HuH-7 (cell line): Measurements from ENCODE around the gene MIDN.
"Not testable (repeated sequence)": the region's sequence is repeated elsewhere in the genome, so short reads cannot be mapped to it uniquely, and the experiment has no call there.

Source experiments
- DNase-seq: peaks from one replicate; pipeline ENCODE4 v3.0.0; 2011; ENCODE audit warnings: low spot score

Gene MIDN

DNA sequence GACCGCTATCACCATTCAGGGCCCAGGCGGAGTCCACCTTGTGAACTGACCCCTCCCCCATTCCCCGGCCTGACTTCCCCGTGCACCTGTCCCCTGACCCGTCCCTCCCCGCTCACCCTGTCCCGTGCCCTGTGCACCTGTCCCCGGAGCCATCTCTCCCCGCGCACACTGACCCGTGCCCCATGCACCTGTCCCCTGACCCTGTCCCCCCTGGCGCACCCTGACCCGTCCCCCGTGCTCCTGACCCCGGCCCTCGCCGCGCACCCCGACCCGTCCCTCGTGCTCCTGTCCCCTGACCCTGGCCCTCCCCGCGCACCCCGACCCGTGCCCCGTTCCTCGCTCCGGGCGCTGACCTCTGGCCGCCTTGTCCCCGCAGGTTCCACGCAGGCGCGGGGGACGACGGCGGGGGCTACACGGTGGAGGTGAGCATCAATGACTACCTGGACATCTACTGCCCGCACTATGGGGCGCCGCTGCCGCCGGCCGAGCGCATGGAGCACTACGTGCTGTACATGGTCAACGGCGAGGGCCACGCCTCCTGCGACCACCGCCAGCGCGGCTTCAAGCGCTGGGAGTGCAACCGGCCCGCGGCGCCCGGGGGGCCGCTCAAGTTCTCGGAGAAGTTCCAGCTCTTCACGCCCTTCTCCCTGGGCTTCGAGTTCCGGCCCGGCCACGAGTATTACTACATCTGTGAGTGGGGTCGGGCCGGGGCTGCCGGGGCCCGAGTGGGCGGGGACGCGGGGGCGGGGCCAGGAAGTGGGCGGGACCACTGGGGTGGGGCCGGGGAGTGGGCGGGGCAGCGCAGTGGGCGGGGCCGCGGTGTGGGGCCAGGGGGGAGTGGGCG, 47.0 kb downstream of the MIDN start:
- DNase-seq, result no peak

DNA sequence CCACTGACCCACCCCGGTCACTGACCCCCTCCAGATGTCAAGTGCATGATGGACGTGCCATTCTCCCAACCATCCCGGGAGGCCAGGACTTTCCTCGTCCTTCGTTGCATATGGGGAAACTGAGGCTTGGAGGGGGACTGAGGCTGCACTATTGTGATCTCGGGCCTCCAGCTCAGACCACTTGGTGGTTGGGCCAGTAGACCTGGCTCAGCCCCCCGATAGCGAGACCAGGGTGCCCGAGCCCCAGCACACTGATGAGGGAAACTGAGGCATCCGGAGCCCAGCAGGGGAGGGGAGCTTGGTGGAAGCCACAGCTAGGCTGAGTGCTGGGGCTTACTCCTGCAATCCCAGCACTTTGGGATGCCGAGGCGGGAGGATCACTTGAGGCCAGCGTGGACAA, 47.7 kb downstream of the MIDN start:
- DNase-seq, result no peak

DNA sequence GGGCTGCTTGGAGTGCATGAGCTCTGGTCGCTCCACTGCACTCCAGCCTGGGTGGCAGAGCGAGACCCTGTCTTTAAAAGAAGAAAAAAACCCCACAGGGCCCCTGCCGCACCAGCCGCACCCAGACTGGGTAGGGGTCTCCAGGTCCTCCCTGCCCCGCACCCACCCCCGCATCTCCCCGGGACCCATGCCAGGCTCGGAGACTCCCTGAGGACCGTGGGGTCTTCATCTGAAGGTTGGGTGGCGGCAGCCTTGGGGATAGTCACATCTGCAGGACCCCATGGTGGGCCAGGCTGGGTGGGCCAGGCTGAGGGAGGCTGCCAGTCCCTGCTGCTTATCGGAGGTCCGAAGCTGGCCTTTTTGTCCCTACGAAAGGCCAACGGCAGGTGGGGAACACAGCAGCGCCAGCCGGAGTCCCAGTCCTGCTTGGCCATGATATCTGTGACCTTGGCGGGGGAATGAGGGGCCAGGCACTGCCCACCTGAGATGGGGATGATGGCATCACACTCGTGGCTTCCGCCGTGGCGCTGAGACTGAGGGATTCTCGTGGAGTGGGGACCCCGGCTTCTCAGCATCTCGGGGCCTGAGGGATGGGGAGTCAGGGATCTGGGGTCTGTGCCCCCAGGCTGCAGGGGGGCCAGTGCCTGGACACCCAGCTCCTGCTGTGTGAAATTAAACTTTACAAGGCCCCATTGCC, 48.3 kb downstream of the MIDN start:
- no peak for DNase-seq

DNA sequence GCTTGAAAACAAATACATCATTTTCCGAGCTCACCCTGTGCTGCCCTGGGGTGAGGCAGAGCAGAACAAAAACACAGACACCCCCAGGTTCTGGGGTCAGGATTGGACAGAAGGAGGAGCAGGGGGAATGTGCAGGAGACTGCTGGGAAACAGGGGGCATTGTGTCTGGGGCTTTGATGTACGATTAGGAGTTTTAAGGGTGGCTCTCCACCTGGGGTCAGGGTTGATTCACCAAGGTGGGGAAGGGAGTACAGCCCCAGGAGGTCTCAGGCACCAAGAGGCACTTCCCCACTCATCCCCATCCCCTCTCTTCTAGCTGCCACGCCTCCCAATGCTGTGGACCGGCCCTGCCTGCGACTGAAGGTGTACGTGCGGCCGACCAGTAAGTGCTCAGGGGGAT, 49.9 kb downstream of the MIDN start:
- no peak for DNase-seq

DNA sequence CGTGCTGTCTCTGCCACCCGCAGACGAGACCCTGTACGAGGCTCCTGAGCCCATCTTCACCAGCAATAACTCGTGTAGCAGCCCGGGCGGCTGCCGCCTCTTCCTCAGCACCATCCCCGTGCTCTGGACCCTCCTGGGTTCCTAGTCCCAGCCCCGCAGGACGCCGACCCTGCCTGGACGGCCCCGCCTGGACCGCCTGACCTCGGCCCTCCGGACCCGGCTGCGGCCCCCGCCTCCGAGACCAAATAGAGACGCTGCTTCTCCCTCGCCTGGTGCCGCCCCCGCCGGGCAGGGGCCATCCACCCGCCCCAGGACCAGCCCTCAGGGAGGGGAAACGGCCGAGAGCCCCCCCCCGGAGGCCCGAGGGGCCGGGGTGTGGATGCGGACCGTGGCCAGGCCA, 51.4 kb downstream of the MIDN start:
- DNase-seq, result no peak

DNA sequence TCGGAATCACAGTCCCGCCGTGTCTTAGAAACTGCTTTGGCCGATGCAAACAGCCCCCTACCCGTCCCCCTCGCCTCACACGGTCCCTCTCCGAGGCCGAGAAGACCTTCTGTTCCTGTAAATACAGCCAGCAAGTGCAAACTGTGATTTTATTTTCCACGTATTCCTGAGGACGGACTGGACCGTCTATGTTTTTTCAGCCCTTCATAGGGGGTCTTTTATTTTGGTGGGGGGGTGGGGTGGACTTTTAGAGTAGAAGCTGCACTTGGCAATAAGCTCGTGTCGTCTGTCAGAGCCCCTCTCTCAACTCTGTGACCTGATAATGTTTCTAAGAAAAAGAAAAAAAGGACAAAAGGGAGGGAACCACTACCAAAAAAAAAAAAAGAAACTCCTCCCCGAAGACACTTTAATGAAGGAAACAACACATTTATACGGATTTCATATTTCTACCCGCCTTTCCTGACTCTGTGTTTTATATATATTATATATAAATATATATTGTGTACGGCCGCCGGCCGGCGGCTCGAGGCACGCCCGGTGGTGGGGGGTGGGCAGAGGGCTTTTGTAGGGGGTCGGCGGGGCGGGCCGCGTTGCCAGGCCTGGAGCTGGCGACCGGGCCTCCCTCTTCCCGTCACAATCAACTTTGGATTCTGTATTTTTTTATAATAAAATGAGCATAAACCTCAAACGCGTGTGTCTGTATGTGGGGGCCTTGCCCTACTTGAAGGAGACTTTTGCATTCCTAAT, 52.5 kb downstream of the MIDN start:
- no peak for DNase-seq

DNA sequence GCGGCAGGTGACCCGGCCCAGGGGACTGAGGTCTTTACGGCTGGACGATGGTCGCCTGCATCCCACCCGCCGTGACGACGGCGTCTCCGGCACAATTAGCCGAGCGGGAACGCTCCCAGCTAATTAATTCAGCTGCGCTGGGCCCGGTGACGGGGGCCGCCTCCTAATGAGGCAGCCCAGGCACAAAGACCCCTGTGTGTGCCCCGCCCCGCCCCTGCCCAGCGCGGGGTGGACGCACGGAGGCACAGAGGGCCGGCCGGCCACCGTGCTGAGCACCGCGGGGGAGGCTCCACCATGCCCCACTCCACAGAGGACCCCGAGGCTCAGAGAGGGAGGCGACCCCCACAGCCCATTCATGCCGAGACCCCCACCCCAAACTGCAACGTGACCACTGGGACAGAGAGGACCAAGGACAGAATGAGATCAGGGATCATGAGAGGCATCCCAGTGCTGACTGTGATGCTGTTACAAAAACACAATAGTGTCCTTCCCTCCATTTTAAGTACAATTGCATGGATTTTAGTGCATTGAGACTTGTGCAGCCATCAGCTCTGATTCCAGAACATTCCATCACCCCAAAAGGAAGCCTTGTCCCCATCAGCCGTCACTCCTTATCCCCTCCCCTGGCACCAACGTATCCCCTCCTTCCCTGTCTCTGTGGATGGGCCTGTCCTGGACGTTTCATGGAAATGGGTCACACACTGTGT, 54.3 kb downstream of the MIDN start:
- DNase-seq, result no peak

DNA sequence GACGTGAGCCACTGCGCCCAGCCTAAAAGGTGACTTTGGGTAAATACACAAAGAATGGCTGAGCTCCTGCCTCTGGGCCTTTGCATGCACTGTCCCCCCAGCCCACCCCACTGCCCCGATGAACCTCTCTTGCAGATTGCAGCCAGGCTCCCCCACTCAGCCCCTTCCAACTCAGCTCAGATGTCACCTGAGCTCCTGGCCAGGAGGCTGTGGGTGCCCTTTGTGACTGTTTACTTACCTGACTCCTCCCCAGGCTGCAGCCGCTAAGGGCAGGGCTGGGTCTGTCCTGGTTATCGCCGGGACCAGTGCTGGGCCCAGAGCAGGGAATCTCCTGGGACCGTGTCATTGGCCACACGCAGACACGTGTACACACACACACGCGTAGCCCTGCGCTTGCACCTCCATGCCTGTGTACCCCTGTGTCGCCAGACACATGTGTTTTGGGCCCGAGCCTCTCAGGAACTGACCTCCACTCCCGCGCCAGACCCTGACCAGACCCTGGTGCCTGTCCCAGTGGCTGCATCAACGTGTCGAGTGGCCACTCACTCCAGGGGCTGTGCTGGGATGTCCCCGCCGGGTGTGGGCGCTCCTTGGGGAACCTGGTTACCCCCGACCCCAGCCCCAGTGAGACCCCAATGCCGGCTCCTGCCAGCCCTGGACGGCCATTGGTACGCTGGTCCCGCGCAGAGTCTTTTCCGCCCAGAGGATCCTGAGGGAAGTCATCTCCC, 56.0 kb downstream of the MIDN start:
- peak; percentile 84 for DNase-seq

DNA sequence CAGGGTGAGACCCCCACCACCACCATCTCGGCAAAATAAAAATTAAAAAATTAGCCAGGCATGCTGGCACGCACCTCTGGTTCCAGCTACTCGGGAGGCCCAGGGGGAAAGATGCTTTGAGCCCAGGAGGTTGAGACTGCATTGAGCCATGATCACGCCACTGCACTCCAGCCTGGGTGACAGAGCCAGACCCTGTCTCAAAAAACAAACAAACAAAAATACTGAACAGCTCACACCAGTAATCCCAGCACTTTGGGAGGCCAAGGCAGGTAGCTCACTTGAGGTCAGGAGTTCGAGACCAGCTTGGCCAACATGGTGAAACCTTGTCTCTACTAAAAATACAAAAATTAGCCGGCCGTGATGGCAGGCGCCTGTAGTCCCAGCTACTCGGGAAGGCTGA, 57.0 kb downstream of the MIDN start:
- DNase-seq, result not testable (repeated sequence)

DNA sequence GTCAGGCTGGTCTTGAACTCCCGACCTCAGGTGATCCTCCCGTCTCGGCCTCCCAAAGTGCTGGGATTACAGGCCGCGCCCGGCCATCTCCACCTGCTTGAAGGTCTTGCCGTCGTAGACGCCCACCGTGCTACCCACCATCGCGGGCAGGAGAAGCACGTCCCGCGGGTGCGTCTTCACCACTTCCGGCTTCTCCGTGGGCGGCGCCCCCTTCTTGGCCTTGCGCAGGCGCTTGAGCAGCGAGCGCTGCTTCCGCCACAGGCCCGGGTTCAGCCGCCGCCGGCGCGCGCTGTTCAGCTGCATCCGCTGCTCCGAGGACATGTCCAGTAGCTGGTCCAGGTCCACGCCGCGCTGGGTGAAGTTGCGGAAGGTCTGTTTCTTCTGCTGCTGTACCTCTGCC, 58.9 kb downstream of the MIDN start:
- no peak for DNase-seq

DNA sequence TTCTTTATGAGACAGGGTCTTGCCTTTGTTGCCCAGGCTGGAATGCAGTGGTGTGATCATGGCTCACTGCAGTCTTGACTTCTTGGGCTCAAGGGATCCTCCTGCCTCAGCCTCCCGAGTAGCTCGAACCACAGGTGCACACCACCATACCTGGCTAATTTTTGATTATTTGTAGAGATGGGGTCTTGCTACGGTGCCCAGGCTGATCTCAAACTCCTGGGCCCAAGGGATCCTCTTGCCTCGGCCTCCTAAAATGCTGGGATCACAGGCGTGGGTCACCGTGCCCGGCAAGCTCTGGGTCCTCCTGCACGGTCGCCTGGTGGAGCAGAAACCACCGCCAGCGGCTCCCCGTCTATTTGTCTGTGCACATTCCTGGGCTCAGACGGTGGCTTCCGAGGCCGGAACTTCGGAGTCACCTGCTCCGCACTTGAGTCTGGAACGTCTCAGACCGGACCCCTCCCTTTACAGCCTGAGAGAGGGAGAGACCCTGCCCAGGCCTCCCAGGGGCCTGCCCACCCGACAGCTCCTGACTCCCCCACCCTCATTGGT, 59.4 kb downstream of the MIDN start:
- no peak for DNase-seq

DNA sequence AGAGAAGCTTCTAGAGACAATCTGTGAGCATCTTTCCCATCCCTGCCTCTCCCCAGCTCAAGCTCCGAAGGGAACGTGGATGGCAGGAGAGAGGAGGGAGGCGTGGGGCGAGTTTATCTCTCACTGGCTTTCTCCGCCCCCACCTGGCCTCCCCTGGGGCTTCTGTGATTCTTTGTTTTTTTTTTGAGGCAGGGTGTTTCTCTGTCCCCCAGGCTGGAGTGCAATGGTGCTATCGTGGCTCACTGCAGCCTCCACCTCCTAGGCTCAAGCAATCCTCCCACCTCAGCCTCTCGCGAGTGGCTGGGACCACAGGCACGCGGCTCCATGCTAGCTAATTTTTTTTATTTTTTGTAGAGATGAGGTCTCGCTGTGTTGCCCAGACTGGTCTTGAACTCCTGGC, 60.3 kb downstream of the MIDN start:
- DNase-seq, result no peak
